Adrenal gland (tissue), 5 donors: ENCODE measurements around the gene ZNF319.

ENCODE experiments used
- POLR2A ChIP-seq, 2 donors: fragments of 450-650 bp; IDR thresholded peaks; one replicate each; pipeline ENCODE4 v1.6.1; 2017; ENCODE audit warnings: antibody characterized with exemption in 2 of 2, mild to moderate bottlenecking in 2 of 2, moderate library complexity in 1 of 2
- TF ChIP-seq, protein P1 (sequence below), 6 experiments: fragments of 450-650 bp in 4 of 6; fragments of 200-600 bp in 2 of 6; sonication (generic) in 1 of 6; IDR thresholded peaks; 1 replicate in 5 of 6; 2 replicates in 1 of 6; pipeline versions ENCODE4 v1.5.1 to v1.8.0; 2016 to 2021; ENCODE audit warnings: antibody characterized with exemption in 6 of 6, mild to moderate bottlenecking in 2 of 6, moderate library complexity in 1 of 6
- donor health status: DM: no; HTN: no; CAD: no.

DNA sequence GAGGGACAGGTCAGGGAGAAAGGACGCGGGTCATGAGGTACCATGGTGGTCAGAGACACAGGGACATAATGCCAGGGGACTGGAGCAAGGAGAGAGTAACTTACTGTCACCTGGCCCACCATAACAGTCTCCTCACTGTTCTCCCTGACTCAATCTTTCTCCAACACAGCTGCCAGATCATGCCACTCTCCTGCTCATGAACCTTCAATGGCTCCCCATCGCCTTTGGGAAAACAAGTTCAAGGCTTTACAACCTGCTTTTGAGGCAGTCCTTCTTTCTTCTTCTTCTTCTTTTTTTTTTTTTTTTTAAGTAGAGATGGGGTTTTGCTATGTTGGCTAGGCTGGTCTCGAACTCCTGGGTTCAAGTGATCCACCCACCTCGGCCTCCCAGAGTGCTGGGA is 52.4 kb downstream of the ZNF319 start:
- TF ChIP-seq, protein P1, sequence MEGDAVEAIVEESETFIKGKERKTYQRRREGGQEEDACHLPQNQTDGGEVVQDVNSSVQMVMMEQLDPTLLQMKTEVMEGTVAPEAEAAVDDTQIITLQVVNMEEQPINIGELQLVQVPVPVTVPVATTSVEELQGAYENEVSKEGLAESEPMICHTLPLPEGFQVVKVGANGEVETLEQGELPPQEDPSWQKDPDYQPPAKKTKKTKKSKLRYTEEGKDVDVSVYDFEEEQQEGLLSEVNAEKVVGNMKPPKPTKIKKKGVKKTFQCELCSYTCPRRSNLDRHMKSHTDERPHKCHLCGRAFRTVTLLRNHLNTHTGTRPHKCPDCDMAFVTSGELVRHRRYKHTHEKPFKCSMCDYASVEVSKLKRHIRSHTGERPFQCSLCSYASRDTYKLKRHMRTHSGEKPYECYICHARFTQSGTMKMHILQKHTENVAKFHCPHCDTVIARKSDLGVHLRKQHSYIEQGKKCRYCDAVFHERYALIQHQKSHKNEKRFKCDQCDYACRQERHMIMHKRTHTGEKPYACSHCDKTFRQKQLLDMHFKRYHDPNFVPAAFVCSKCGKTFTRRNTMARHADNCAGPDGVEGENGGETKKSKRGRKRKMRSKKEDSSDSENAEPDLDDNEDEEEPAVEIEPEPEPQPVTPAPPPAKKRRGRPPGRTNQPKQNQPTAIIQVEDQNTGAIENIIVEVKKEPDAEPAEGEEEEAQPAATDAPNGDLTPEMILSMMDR (IDR thresholded peaks at IDR 0.05): no peak
- no peak for TF ChIP-seq POLR2A (IDR thresholded peaks at IDR 0.05)
